Umbilical cord (tissue), 2 donors: ENCODE measurements around the gene PIGZ. TPM values are rescaled to one million over a fixed set of nuclear protein-coding genes. Genes with fewer than 3 reads are reported as not detected.

ENCODE experiments used
- DNase-seq: peaks from one replicate; pipeline ENCODE4 v3.0.0-alpha.2; 2015; ENCODE audit warnings: low spot score
- total RNA-seq: library from RNA; depleted of rRNA; stranded (reverse); fragments of >200 nt; gene quantifications from one replicate; pipeline ENCODE4 v1.2.3, GENCODE V29; 2014; ENCODE audit warnings: low replicate concordance; ENCODE audit not compliant: insufficient read depth

PIGZ gene
- total RNA-seq, 1 donor from 2014 or later = 9.4 TPM

- no peak for DNase-seq
Observed at GRCh38 chr3:196915375-196915774, 53.3 kb downstream of the PIGZ start.

DNA sequence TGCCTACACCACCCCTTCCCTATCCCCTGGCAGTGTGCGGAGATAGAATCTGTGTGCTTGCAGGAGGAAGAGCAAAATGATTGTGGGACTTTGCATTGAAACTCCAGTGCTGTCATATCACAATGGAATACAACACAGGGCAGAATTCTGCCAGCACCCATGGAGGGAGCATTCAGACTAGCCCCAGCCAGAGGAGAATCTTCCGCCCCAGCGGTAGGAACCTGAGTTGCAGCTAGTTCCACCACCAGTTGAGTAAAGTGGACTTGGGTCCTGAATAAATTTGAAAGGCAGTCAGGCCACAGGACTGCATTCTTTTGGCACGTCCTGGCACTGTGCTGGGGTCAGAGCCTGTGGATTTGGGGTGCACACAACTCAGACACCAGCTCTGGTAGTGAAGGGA lies 53.8 kb downstream of the PIGZ start:
- DNase-seq = no peak

DNA sequence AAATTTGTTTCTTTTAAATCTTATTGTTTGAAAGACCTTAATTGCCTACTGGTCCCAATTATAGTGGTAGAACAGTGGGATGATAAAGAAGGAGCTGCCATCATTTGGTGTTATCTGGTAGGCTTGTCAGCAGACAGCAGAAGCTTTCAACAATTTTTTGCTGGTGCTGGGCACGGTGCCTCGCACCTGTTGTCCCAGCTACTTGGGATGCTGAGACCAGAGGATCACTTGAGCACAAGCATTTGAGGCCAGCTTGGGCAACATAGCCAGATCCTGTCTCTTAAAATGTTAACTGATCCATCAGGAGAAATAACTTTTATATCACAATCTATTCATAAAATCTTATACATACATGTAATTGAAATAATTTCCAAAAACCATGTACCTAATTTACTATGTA lies 64.9 kb downstream of the PIGZ start:
- DNase-seq = no peak

- no peak for DNase-seq
Observed at GRCh38 chr3:196902296-196902695, 66.3 kb downstream of the PIGZ start.

GRCh38 chr3:196901768-196902167 lies 66.9 kb downstream of the PIGZ start:
- DNase-seq = no peak

Other genes with a start within 250 kb of the PIGZ start
- gene PAK2, start 229.0 kb downstream of the PIGZ start, total RNA-seq = 18.1 TPM
- 44.3 TPM for gene SENP5, start 100.9 kb downstream of the PIGZ start, total RNA-seq
- 37.3 TPM for gene NCBP2, start 26.3 kb downstream of the PIGZ start, total RNA-seq
- gene MELTF, start 61.0 kb upstream of the PIGZ start, total RNA-seq = 35.2 TPM